ENCODE results near the gene IDH2.
"Not testable (repeated sequence)": the region's sequence is repeated elsewhere in the genome, so short reads cannot be mapped to it uniquely, and the experiment has no call there.

The IDH2 gene

DNA sequence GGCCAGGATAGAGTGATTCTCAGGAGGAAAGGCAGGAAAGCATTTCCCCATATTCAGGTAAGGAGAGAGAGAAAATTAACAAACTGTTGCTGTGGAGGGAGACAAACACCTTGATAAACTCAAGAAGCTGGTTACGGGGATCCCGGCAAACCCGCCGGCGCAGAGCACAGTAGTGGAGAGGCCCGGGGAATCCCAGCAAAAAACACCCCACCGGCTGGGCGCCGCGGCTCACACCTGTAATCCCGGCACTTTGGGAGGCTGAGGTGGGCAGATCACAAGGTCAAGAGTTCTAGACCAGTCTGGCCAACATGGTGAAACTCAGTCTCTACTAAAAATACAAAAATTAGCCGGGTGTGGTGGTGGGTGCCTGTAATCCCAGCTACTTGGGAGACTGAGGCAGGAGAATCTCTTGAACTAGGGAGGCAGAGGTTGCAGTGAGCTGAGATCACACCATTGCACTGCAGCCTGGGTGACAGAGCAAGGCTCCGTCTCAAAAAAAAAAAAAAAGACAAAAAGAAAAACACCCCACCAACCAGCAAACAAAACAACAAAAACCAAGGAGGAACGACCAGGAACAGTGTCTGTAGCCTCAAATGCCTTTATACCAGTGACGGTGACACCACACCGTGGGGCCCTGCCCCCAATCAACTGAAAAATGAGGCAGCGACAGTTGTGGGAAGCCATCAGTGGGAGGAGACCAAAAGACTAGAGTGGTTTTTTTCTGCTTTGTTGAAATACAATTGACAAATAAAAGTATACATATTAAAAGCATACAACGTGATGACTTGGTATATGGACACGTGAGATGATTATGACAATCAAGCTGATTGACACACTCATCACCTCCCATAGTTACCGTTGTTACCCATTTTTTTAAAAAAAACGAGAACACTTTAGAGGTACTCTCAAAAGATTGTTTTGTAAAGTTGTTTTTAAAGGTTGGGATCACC is 40.2 kb upstream of the IDH2 start:
- DNase-seq (ENCODE audit: low spot score): no peak
- TF ChIP-seq CTCF (IDR thresholded peaks at IDR 0.05; ENCODE audit: extremely low read depth, missing control alignments): no peak

GRCh38 chr15:90141646-90142045 is 39.4 kb upstream of the IDH2 start:
- no peak for TF ChIP-seq CTCF (IDR thresholded peaks at IDR 0.05; ENCODE audit: extremely low read depth, missing control alignments)
- no peak for DNase-seq (ENCODE audit: low spot score)

- not testable (repeated sequence) for DNase-seq (ENCODE audit: low spot score)
Observed at GRCh38 chr15:90139549-90139948, 37.3 kb upstream of the IDH2 start.

DNA sequence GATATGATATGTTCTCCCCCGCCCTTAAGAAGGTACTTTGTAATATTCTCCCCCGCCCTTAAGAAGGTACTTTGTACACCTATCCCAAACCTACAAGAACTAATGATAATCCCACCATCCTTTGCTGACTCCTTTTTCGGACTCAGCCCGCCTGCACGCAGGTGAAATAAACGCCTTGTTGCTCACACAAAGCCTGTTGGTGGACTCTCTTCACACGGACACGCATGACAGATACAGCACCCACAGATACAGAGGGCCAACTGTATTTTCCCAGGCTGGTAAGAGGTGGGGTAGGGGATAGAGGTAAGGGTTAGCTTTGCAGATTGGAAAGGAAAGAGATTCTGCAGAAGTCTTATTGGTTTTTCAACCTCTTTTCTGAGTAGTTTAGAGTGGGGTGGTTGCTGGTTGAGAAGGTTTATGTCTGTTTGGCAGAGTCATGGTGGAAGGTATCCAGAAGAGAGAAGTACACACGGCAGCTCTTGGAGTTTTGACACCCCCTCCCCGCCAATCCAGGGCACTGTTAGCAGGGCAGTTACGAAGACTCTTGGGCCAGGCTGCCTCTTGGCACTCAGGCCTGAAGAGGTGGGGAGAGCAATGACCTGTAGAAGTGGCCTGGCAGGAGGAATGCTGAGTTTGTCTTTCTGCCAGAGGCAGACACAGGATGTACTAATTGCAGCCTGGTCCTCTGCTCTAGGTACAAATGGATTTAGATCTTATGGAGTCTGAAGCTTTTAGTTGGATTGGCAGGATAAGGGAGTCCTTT is 36.0 kb upstream of the IDH2 start:
- no peak for TF ChIP-seq CTCF (IDR thresholded peaks at IDR 0.05; ENCODE audit: extremely low read depth, missing control alignments)

GRCh38 chr15:90132437-90132836 is 30.2 kb upstream of the IDH2 start:
- DNase-seq (ENCODE audit: low spot score): no peak
- TF ChIP-seq CTCF (IDR thresholded peaks at IDR 0.05; ENCODE audit: extremely low read depth, missing control alignments): no peak

More for the DNA sequence above, 36.0 kb upstream of the IDH2 start:
- DNase-seq (ENCODE audit: low spot score): no peak

GRCh38 chr15:90131848-90132247 is 29.6 kb upstream of the IDH2 start:
- no peak for DNase-seq (ENCODE audit: low spot score)
- no peak for TF ChIP-seq CTCF (IDR thresholded peaks at IDR 0.05; ENCODE audit: extremely low read depth, missing control alignments)

GRCh38 chr15:90130291-90130690 is 28.0 kb upstream of the IDH2 start:
- DNase-seq (ENCODE audit: low spot score): no peak
- no peak for TF ChIP-seq CTCF (IDR thresholded peaks at IDR 0.05; ENCODE audit: extremely low read depth, missing control alignments)
